Measurements from ENCODE around the gene MDFIC. TPM values are rescaled to one million over a fixed set of nuclear protein-coding genes. Genes with fewer than 3 reads are reported as not detected.

Gene MDFIC
- total and polyA plus RNA-seq, 5 donors from 2014 or later, result 65.1 to 99.9 (median 87.0) TPM

DNA sequence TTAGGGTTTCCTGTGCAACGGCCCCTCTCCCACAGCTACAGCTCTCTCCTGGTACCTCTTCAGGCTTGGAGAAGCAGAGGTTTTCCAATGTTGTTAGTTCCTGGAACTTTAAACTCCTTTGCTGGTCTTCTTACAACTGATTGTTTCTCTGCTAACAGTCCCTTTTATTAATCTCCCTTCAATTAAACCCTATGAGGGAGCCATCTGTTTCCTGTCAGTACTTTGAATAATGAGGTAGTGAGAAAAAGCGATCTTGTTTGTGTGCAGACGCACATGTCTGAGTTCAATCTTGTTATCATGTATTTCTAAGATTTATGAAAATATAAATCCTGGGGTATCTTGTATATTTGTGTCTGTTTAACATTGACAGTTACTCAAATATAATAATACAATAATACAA is 102.4 kb downstream of the MDFIC start:
- ATAC-seq (ENCODE audit: low read depth in 2 of 2) (no peak), DNase-seq (no peak)
- Histone ChIP-seq H3K36me3 (ENCODE audit: control insufficient read depth, insufficient read depth, low read length) (no peaks in the 10 kb centered on the region), H3K4me3 (ENCODE audit: low read depth, low read length) (no peak overlapping the region), H3K27me3 (ENCODE audit: control insufficient read depth, insufficient read depth, low read length) (no peaks in the 10 kb centered on the region), H3K9me3 (ENCODE audit: control insufficient read depth in 2 of 2, low read length in 2 of 2) (no peaks in the 10 kb centered on the region), H3K27ac (ENCODE audit: insufficient read depth, low read length, poor library complexity, severe bottlenecking) (no peak overlapping the region), H3K4me1 (ENCODE audit: control insufficient read depth, insufficient read depth, low read length, poor library complexity, severe bottlenecking) (no peaks in the 10 kb centered on the region)
- Mint-ChIP-seq H3K4me3 (no peak overlapping the region), H3K9me3 (peaks cover 0 to 2% (median 0%) of the 10 kb centered on the region in 7 donors), H3K36me3 (no peaks in the 10 kb centered on the region), H3K27me3 (no peaks in the 10 kb centered on the region), H3K4me1 (peaks cover 6 to 26% (median 18%) of the 10 kb centered on the region in 4 donors), H3K27ac (no peak overlapping the region)

- Histone ChIP-seq H3K9me3 (ENCODE audit: control insufficient read depth in 2 of 2, low read length in 2 of 2) (no peaks in the 10 kb centered on the region), H3K4me3 (ENCODE audit: low read depth, low read length) (no peak overlapping the region), H3K36me3 (ENCODE audit: control insufficient read depth, insufficient read depth, low read length) (no peaks in the 10 kb centered on the region), H3K27ac (ENCODE audit: insufficient read depth, low read length, poor library complexity, severe bottlenecking) (no peak overlapping the region), H3K27me3 (ENCODE audit: control insufficient read depth, insufficient read depth, low read length) (no peaks in the 10 kb centered on the region), H3K4me1 (ENCODE audit: control insufficient read depth, insufficient read depth, low read length, poor library complexity, severe bottlenecking) (no peaks in the 10 kb centered on the region)
- ATAC-seq (ENCODE audit: low read depth in 2 of 2), result no peak
- Mint-ChIP-seq H3K36me3 (no peaks in the 10 kb centered on the region), H3K27me3 (peaks cover 5% of the 10 kb centered on the region), H3K9me3 (peaks cover 0 to 1% (median 0%) of the 10 kb centered on the region in 7 donors), H3K4me1 (peaks cover 0 to 6% (median under 1%) of the 10 kb centered on the region in 4 donors), H3K27ac (no peak overlapping the region), H3K4me3 (no peak overlapping the region)
- no peak for DNase-seq
Observed at GRCh38 chr7:115032715-115033703, 111.1 kb downstream of the MDFIC start.

GRCh38 chr7:115033917-115034459 is 112.1 kb downstream of the MDFIC start:
- H3K9me3 Mint-ChIP-seq, result peaks cover 0 to 1% (median 0%) of the 10 kb centered on the region in 7 donors

DNA sequence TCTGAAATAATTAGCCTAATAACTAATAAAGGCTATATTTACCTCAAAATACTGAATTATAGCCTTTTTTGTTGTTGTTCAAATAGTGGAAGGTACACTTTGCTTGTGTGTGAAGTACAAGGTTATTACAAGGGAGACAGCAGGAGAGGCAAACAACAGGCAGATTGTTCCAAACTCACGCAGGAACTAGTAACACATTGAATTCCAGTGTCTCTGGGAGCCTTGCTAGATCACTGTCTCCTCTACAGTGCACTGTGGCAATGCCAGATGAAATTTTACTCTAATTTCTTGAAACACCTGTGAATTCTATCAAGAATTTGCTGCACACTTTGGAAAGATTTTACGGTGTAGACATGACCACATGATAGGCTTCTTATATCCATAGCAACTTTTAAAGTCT is 112.6 kb downstream of the MDFIC start:
- Mint-ChIP-seq H3K27ac (no peak overlapping the region), H3K4me1 (peaks cover 0 to 6% (median under 1%) of the 10 kb centered on the region in 4 donors), H3K27me3 (peaks cover 5% of the 10 kb centered on the region), H3K36me3 (no peaks in the 10 kb centered on the region), H3K4me3 (no peak overlapping the region), H3K9me3 (peaks cover 0 to 1% (median 0%) of the 10 kb centered on the region in 7 donors)
- Histone ChIP-seq H3K27ac (ENCODE audit: insufficient read depth, low read length, poor library complexity, severe bottlenecking) (no peak overlapping the region), H3K9me3 (ENCODE audit: control insufficient read depth in 2 of 2, low read length in 2 of 2) (no peaks in the 10 kb centered on the region), H3K4me1 (ENCODE audit: control insufficient read depth, insufficient read depth, low read length, poor library complexity, severe bottlenecking) (no peaks in the 10 kb centered on the region), H3K36me3 (ENCODE audit: control insufficient read depth, insufficient read depth, low read length) (no peaks in the 10 kb centered on the region), H3K27me3 (ENCODE audit: control insufficient read depth, insufficient read depth, low read length) (no peaks in the 10 kb centered on the region), H3K4me3 (ENCODE audit: low read depth, low read length) (no peak overlapping the region)
- ATAC-seq (ENCODE audit: low read depth in 2 of 2) (no peak), DNase-seq (no peak)

More at GRCh38 chr7:115033917-115034459, 112.1 kb downstream of the MDFIC start:
- Histone ChIP-seq H3K4me1 (ENCODE audit: control insufficient read depth, insufficient read depth, low read length, poor library complexity, severe bottlenecking) (no peaks in the 10 kb centered on the region), H3K36me3 (ENCODE audit: control insufficient read depth, insufficient read depth, low read length) (no peaks in the 10 kb centered on the region), H3K4me3 (ENCODE audit: low read depth, low read length) (no peak overlapping the region), H3K27ac (ENCODE audit: insufficient read depth, low read length, poor library complexity, severe bottlenecking) (no peak overlapping the region), H3K27me3 (ENCODE audit: control insufficient read depth, insufficient read depth, low read length) (no peaks in the 10 kb centered on the region), H3K9me3 (ENCODE audit: control insufficient read depth in 2 of 2, low read length in 2 of 2) (no peaks in the 10 kb centered on the region)
- H3K4me3 Mint-ChIP-seq, result no peak overlapping the region
- DNase-seq (no peak), ATAC-seq (ENCODE audit: low read depth in 2 of 2) (no peak)
- no peak overlapping the region for H3K27ac Mint-ChIP-seq
- peaks cover 0 to 6% (median under 1%) of the 10 kb centered on the region in 4 donors for H3K4me1 Mint-ChIP-seq
- no peaks in the 10 kb centered on the region for H3K36me3 Mint-ChIP-seq
- H3K27me3 Mint-ChIP-seq, result peaks cover 5% of the 10 kb centered on the region

DNA sequence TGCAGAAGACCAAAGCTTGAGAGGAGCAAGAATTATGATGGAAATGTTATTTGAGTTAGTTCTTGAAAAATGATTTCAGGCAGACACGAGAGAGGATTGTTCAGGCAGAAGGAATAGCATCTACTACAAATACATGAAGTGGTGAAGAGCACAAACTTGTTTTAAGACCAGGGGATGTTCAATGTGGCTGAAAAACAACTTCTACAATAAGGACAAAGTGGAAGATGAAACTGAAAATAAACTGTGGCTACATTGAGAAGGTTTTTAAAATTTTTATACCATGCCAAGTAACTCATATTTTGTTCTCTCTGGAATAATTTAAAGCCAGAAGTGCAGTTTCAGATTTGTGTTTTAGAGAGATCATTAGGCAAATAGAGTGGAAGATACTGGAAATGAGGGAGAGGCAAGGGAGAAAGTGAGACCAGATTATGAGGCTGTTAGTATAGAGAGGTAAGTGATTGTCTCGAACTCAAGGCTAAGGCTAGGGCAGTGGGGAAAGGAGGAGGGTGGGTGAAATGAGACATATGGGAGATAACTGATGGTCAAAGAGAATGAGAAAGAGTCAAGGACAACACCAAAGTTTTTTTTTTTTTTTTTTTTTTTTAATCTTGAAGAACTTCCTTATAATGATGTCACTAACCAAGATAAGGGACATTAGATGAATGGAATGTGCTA is 115.4 kb downstream of the MDFIC start:
- Mint-ChIP-seq H3K27ac (no peak overlapping the region), H3K4me1 (peaks cover 0 to 6% (median under 1%) of the 10 kb centered on the region in 4 donors), H3K4me3 (no peak overlapping the region), H3K27me3 (no peaks in the 10 kb centered on the region), H3K36me3 (no peaks in the 10 kb centered on the region), H3K9me3 (peaks cover 0 to 4% (median 0%) of the 10 kb centered on the region in 7 donors)
- Histone ChIP-seq H3K36me3 (ENCODE audit: control insufficient read depth, insufficient read depth, low read length) (no peaks in the 10 kb centered on the region), H3K4me1 (ENCODE audit: control insufficient read depth, insufficient read depth, low read length, poor library complexity, severe bottlenecking) (no peaks in the 10 kb centered on the region), H3K9me3 (ENCODE audit: control insufficient read depth in 2 of 2, low read length in 2 of 2) (no peaks in the 10 kb centered on the region), H3K4me3 (ENCODE audit: low read depth, low read length) (no peak overlapping the region), H3K27ac (ENCODE audit: insufficient read depth, low read length, poor library complexity, severe bottlenecking) (no peak overlapping the region), H3K27me3 (ENCODE audit: control insufficient read depth, insufficient read depth, low read length) (no peaks in the 10 kb centered on the region)
- ATAC-seq (ENCODE audit: low read depth in 2 of 2) (no peak), DNase-seq (peak in 1 of 3 donors; percentile 34)

DNA sequence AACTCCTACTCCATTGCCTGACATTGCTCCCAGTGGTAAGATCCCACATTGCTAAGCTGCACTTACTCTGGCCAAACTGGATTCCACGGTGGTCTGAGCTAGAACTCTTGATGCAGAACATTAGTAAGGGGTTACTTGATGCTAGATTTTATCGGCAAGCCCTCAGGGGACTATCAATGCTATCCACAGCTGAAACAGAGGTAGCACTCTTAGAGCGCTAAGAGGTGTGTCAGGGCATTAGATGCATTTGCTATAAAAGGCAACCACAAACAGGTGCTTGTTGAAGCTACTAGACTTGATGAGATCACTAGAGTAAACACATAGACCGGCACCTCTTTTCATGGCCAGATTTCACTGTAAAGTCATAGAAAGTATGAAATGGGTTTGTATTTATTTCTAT is 116.3 kb downstream of the MDFIC start:
- DNase-seq (no peak), ATAC-seq (ENCODE audit: low read depth in 2 of 2) (no peak)
- peaks cover 0 to 4% (median 0%) of the 10 kb centered on the region in 7 donors for H3K9me3 Mint-ChIP-seq
- no peak overlapping the region for H3K4me3 Mint-ChIP-seq
- H3K27ac Mint-ChIP-seq, result peak overlapping the region in 1 of 3 donors; percentile 52
- H3K4me3 ChIP-seq (ENCODE audit: low read depth, low read length), result no peak overlapping the region
- H3K4me1 Mint-ChIP-seq, result peaks cover 0 to 6% (median under 1%) of the 10 kb centered on the region in 4 donors
- no peaks in the 10 kb centered on the region for H3K4me1 ChIP-seq (ENCODE audit: control insufficient read depth, insufficient read depth, low read length, poor library complexity, severe bottlenecking)
- H3K27me3 ChIP-seq (ENCODE audit: control insufficient read depth, insufficient read depth, low read length), result no peaks in the 10 kb centered on the region
- no peaks in the 10 kb centered on the region for H3K36me3 ChIP-seq (ENCODE audit: control insufficient read depth, insufficient read depth, low read length)
- no peaks in the 10 kb centered on the region for H3K9me3 ChIP-seq (ENCODE audit: control insufficient read depth in 2 of 2, low read length in 2 of 2)
- H3K36me3 Mint-ChIP-seq, result no peaks in the 10 kb centered on the region
- no peaks in the 10 kb centered on the region for H3K27me3 Mint-ChIP-seq
- H3K27ac ChIP-seq (ENCODE audit: insufficient read depth, low read length, poor library complexity, severe bottlenecking), result no peak overlapping the region

GRCh38 chr7:115040057-115040456 is 118.2 kb downstream of the MDFIC start:
- H3K36me3 Mint-ChIP-seq, result no peaks in the 10 kb centered on the region
- no peak for ATAC-seq (ENCODE audit: low read depth in 2 of 2)

More at GRCh38 chr7:115040057-115040456, 118.2 kb downstream of the MDFIC start:
- peaks cover 0 to 6% (median under 1%) of the 10 kb centered on the region in 4 donors for H3K4me1 Mint-ChIP-seq
- H3K27me3 ChIP-seq (ENCODE audit: control insufficient read depth, insufficient read depth, low read length), result no peaks in the 10 kb centered on the region
- H3K4me3 Mint-ChIP-seq, result no peak overlapping the region
- H3K4me1 ChIP-seq (ENCODE audit: control insufficient read depth, insufficient read depth, low read length, poor library complexity, severe bottlenecking), result no peaks in the 10 kb centered on the region
- DNase-seq, result no peak
- H3K27ac Mint-ChIP-seq, result no peak overlapping the region
- peaks cover 0 to 4% (median 0%) of the 10 kb centered on the region in 7 donors for H3K9me3 Mint-ChIP-seq
- H3K27ac ChIP-seq (ENCODE audit: insufficient read depth, low read length, poor library complexity, severe bottlenecking), result no peak overlapping the region
- no peaks in the 10 kb centered on the region for H3K9me3 ChIP-seq (ENCODE audit: control insufficient read depth in 2 of 2, low read length in 2 of 2)
- H3K36me3 ChIP-seq (ENCODE audit: control insufficient read depth, insufficient read depth, low read length), result no peaks in the 10 kb centered on the region
- H3K27me3 Mint-ChIP-seq, result no peaks in the 10 kb centered on the region
- no peak overlapping the region for H3K4me3 ChIP-seq (ENCODE audit: low read depth, low read length)
